ENCODE results near the gene MGARP. TPM values are rescaled to one million over a fixed set of nuclear protein-coding genes. Genes with fewer than 3 reads are reported as not detected.

Gene MGARP
- total RNA-seq, 6 donors from 2014 or later, result 0.43 to 0.98 TPM; not detected in 4

DNA sequence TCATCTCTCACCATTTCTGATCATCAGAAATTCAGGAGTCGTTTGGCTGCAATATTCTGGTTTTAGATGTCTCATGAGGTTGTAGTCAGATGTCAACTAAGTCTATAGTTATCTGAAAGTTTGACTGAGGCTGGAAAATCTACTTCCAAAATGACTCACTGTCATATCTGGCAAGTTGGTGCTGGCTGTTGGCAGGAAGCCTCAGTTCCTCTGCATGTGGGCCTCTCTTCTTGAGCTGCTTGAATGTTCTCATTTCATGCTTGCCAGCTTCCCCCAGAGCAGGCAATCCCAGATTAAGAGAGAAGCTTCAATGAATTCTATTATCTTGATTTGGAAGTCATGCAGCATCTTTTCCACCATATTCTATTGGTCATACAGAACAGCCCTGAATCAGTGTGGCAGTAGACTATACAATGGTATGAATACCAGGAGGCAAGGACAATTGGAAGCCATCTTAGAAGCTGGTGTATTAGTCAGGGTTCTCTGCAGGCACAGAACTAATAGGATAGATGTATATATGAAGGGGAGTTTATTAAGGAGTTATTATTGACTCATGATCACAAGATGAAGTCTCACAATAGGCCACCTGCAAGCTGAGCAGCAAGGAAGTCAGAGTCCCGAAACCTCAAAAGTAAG lies 56.2 kb downstream of the MGARP start:
- no peaks in the 10 kb centered on the region for H3K9me3 ChIP-seq
- 89% methylated on average over 2 of the region's 2 CpGs for WGBS, 2 donors
- H3K4me3 ChIP-seq, result no peak overlapping the region
- no peak overlapping the region for H3K27ac ChIP-seq
- H3K36me3 ChIP-seq, result no peaks in the 10 kb centered on the region
- TF ChIP-seq EP300 (IDR thresholded peaks at IDR 0.05) (no peak), POLR2AphosphoS5 (IDR thresholded peaks at IDR 0.05) (no peak), POLR2A (IDR thresholded peaks at IDR 0.05) (no peak)
- TF ChIP-seq, protein P1, sequence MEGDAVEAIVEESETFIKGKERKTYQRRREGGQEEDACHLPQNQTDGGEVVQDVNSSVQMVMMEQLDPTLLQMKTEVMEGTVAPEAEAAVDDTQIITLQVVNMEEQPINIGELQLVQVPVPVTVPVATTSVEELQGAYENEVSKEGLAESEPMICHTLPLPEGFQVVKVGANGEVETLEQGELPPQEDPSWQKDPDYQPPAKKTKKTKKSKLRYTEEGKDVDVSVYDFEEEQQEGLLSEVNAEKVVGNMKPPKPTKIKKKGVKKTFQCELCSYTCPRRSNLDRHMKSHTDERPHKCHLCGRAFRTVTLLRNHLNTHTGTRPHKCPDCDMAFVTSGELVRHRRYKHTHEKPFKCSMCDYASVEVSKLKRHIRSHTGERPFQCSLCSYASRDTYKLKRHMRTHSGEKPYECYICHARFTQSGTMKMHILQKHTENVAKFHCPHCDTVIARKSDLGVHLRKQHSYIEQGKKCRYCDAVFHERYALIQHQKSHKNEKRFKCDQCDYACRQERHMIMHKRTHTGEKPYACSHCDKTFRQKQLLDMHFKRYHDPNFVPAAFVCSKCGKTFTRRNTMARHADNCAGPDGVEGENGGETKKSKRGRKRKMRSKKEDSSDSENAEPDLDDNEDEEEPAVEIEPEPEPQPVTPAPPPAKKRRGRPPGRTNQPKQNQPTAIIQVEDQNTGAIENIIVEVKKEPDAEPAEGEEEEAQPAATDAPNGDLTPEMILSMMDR (IDR thresholded peaks at IDR 0.05), result no peak
- ATAC-seq (ENCODE audit: low FRiP score in 2 of 2) (peak in 1 of 2 donors; percentile 60), DNase-seq (peak in 1 of 2 donors; percentile 29)
- no peaks in the 10 kb centered on the region for H3K27me3 ChIP-seq
- H3K4me1 ChIP-seq, result no peaks in the 10 kb centered on the region

DNA sequence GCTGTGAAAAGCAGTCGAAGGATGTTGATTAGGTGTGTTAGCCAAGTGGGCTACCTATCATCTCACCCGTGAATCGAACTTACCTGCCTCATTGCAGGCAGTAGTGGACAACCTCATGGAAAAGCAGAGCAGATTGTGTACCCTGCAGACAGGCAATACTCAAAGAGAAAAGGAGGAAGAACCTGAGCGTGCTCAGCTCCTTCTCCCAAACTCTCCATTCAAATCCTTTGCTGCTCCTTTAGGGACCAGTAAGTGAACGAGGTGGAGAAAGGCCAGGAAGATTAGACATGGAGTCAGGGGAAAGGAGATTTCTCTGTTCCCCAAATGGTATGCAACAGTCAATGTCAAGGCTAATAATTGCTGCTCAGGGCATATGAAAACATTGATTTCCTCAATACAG lies 57.8 kb downstream of the MGARP start:
- no peaks in the 10 kb centered on the region for H3K9me3 ChIP-seq
- TF ChIP-seq POLR2AphosphoS5 (IDR thresholded peaks at IDR 0.05) (no peak), POLR2A (IDR thresholded peaks at IDR 0.05) (no peak), EP300 (IDR thresholded peaks at IDR 0.05) (no peak)
- TF ChIP-seq, protein P1 (IDR thresholded peaks at IDR 0.05), result no peak
- H3K4me3 ChIP-seq, result no peak overlapping the region
- H3K4me1 ChIP-seq, result no peaks in the 10 kb centered on the region
- H3K27ac ChIP-seq, result no peak overlapping the region
- DNase-seq, result no peak
- no peaks in the 10 kb centered on the region for H3K27me3 ChIP-seq
- H3K36me3 ChIP-seq, result no peaks in the 10 kb centered on the region
- no peak for ATAC-seq (ENCODE audit: low FRiP score in 2 of 2)
- WGBS, 2 donors, result 91 to 93% methylated on average over 5 of the region's 5 CpGs

DNA sequence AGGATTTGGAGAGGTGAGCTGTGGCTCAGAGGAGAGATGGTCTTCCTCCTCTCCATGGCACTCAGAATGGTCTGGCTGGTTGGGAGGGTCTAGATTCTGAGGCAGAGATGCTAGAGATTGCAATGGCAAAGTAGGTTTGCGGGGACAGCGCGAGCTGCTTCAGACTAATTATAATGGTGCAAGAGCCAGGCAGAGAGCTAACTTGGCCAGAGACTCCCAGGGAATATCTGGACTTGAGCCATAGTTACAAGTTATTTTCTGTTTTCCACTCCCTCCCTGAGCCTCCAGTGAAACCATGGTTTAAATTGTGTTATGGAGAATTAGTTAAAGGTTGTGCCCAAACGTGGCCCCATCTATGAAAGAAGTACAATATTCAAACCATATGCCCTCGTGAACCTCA lies 58.3 kb downstream of the MGARP start:
- Histone ChIP-seq H3K36me3 (no peaks in the 10 kb centered on the region), H3K4me3 (no peak overlapping the region), H3K27ac (no peak overlapping the region), H3K9me3 (no peaks in the 10 kb centered on the region), H3K4me1 (no peaks in the 10 kb centered on the region), H3K27me3 (no peaks in the 10 kb centered on the region)
- ATAC-seq (ENCODE audit: low FRiP score in 2 of 2) (no peak), DNase-seq (no peak)
- TF ChIP-seq POLR2AphosphoS5 (IDR thresholded peaks at IDR 0.05), result no peak
- TF ChIP-seq, protein P1 (IDR thresholded peaks at IDR 0.05), result no peak
- no peak for TF ChIP-seq POLR2A (IDR thresholded peaks at IDR 0.05)
- TF ChIP-seq EP300 (IDR thresholded peaks at IDR 0.05), result no peak
- WGBS, 2 donors, result 77 to 79% methylated on average over 5 of the region's 5 CpGs

DNA sequence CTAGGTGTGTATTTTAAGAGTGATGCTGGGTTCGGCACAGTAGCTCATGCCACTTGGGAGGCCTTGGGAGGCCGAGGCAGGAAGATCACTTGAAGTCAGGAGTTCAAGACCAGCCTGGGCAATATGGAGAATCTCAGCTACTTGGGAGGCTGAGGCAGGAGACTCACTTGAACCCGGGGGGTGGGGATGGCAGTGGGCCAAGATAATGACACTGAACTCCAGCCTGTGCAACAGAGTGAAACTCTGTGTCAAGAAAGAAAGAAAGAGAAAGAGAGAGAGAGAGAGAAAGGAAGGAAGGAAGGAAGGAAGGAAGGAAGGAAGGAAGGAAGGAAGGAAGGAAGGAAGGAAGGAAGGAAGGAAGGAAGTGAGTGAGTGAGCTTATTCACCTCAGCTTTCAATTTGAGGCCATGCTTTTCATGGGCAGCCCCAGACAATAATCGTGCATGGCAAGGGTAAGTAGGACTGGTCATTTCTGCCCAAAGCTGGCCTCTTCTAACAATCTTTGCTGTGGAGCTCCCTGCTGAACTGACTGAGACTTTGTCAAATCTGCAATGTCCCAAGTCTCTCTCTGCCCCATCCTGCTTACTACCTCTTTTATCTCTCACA lies 60.5 kb downstream of the MGARP start:
- Histone ChIP-seq H3K36me3 (no peaks in the 10 kb centered on the region), H3K27me3 (no peaks in the 10 kb centered on the region), H3K4me3 (no peak overlapping the region), H3K27ac (no peak overlapping the region), H3K9me3 (no peaks in the 10 kb centered on the region), H3K4me1 (no peaks in the 10 kb centered on the region)
- ATAC-seq (ENCODE audit: low FRiP score in 2 of 2) (no peak), DNase-seq (no peak)
- WGBS, 2 donors, result 78 to 95% methylated on average over 4 of the region's 4 CpGs
- TF ChIP-seq EP300 (IDR thresholded peaks at IDR 0.05) (no peak), POLR2AphosphoS5 (IDR thresholded peaks at IDR 0.05) (no peak), POLR2A (IDR thresholded peaks at IDR 0.05) (no peak)
- TF ChIP-seq, protein P1 (IDR thresholded peaks at IDR 0.05), result no peak

Small RNAs within 50 kb of the gene (small RNA-seq; reads per million reads assigned to genes)
- gene RNU6-1074P (0 reads per million in 4 donors), gene RNU6-1214P (0 reads per million in 4 donors), gene RNU6-506P (0 reads per million in 4 donors)

Other genes starting within 250 kb of the MGARP start
- gene ELF2, start 103.0 kb downstream of the MGARP start, total RNA-seq, result 10 to 100 TPM; 34.5 to 87.0 (median 39.1) TPM
- 10 to 100 TPM; 11.0 to 37.7 (median 31.3) TPM for gene NAA15, start 21.3 kb upstream of the MGARP start, total RNA-seq
- 10 to 100 TPM; 17.9 to 49.2 (median 34.6) TPM for gene NDUFC1, start 22.3 kb upstream of the MGARP start, total RNA-seq
- 10 to 100 TPM in 2 of 6 donors, 1 to 10 TPM in 4; 8.3 to 19.1 (median 9.4) TPM for gene RAB33B, start 173.9 kb upstream of the MGARP start, total RNA-seq